Stimulated activated naive CD8-positive, alpha-beta T cell treated with anti-CD3 and anti-CD28 coated beads, Interleukin-15, Interleukin-2, amounts not matched to agents 100 ng/mL and 50 ng/mL, for 24 hours (primary cell): ENCODE measurements around the gene CRYGD.
"Not testable (repeated sequence)": the region's sequence is repeated elsewhere in the genome, so short reads cannot be mapped to it uniquely, and the experiment has no call there.

Experiments used
- H3K27ac Mint-ChIP-seq: one replicate; pipeline ENCODE4 v1.8.0; 2021; ENCODE audit warnings: mild to moderate bottlenecking, mixed read lengths
- H3K27me3 Mint-ChIP-seq: one replicate; pipeline ENCODE4 v1.8.0; 2021; ENCODE audit warnings: mixed read lengths
- H3K36me3 Mint-ChIP-seq: one replicate; pipeline ENCODE4 v1.8.0; 2021; ENCODE audit warnings: low read depth, mixed read lengths
- H3K4me1 Mint-ChIP-seq: one replicate; pipeline ENCODE4 v1.8.0; 2021; ENCODE audit warnings: low read depth, mixed read lengths
- H3K4me3 Mint-ChIP-seq: one replicate; pipeline ENCODE4 v1.8.0; 2021; ENCODE audit warnings: mild to moderate bottlenecking, mixed read lengths
- H3K9me3 Mint-ChIP-seq: one replicate; pipeline ENCODE4 v1.8.0; 2021; ENCODE audit warnings: mixed read lengths

Gene CRYGD

GRCh38 chr2:208103616-208104015 is 20.7 kb downstream of the CRYGD start:
- no peak overlapping the region for H3K4me3 Mint-ChIP-seq
- no peak overlapping the region for H3K27ac Mint-ChIP-seq
- H3K9me3 Mint-ChIP-seq = peaks cover 4% of the 10 kb centered on the region
- no peaks in the 10 kb centered on the region for H3K27me3 Mint-ChIP-seq
- H3K4me1 Mint-ChIP-seq = peaks cover 31% of the 10 kb centered on the region
- no peaks in the 10 kb centered on the region for H3K36me3 Mint-ChIP-seq

DNA sequence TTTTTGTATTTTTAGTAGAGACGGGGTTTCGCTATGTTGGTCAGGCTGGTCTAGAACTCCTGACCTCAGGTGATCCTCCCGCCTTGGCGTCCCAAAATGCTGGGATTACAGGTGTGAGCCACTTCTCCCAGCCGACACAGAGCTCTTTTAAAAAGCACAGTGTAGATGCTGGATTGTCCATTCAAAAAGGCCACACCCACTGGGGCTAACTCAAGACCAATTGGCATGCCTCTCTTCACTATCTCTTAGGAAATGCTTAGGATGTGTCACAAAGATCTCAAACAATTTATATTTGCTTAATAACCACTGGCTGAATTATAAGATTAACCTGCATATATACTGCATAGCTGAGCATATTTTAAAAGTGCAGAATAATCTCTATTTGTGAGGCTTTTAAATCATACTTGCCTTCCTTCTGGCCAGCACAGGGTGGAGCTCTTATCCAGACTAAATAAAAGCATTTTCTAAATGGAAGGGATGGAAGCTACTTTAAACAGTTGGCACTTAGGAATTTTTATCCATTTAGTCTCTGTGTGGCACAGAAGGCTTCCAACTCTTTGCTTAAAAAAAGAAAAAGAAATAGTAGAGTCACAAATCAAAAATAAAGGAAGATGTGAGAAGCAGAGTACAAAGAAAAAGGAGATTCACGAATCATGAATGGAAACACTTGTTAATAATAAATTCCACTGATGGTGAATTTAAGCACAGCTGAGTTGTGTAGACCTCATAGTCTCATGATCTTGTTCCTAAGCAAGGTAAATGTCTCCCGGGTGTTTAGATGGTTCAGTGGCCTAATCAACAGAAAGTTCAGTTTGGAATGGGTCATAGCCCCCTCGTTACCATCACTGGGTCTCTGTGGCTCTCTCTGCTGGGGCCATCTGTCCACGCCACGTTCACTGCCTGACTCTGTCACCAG is 22.4 kb downstream of the CRYGD start:
- Mint-ChIP-seq H3K27ac (no peak overlapping the region), H3K4me3 (no peak overlapping the region), H3K4me1 (peaks cover 31% of the 10 kb centered on the region), H3K9me3 (peaks cover 4% of the 10 kb centered on the region), H3K36me3 (no peaks in the 10 kb centered on the region), H3K27me3 (no peaks in the 10 kb centered on the region)

DNA sequence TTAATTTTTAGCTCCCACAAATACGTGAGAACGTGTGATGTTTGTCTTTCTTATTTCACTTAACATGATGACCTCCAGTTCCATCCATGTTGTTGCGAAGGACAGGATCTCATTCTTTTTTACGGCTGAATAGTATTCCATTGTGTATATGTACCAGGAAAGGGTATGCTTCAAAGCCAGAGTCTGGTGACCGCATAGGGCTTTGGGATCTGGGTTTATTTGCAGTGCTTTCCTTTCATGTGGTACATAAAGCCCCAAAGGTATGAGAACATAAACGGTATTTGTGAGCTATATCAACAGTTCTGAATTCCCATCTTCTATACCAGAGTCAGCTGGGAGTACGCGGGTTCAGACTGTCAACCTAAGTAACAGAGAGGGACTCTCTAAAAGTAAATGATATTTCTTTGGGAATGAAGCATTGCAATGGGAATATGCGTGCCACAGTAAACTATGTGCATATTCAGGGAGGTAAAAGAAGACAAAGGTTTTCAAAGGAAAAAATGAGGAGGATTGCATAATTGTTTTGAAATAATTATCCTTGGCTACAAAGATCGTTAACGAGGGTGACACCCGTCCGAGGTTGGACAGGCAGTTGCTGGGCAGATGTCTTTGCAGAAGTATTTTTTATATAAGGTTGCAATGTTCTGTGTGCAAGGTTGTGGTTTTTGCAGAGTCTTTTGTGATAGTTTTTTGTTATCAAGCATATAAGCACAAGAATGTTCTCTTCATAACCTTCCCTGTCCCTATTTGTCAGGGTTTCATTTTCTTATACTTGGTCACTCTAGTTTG is 24.4 kb downstream of the CRYGD start:
- peaks cover 4% of the 10 kb centered on the region for H3K9me3 Mint-ChIP-seq
- peak overlapping the region; percentile 18 for H3K4me3 Mint-ChIP-seq
- H3K36me3 Mint-ChIP-seq = no peaks in the 10 kb centered on the region
- H3K4me1 Mint-ChIP-seq = peaks cover 31% of the 10 kb centered on the region
- no peaks in the 10 kb centered on the region for H3K27me3 Mint-ChIP-seq
- H3K27ac Mint-ChIP-seq = no peak overlapping the region

GRCh38 chr2:208098701-208099100 is 25.6 kb downstream of the CRYGD start:
- peaks cover 31% of the 10 kb centered on the region for H3K4me1 Mint-ChIP-seq
- H3K4me3 Mint-ChIP-seq = not testable (repeated sequence)

DNA sequence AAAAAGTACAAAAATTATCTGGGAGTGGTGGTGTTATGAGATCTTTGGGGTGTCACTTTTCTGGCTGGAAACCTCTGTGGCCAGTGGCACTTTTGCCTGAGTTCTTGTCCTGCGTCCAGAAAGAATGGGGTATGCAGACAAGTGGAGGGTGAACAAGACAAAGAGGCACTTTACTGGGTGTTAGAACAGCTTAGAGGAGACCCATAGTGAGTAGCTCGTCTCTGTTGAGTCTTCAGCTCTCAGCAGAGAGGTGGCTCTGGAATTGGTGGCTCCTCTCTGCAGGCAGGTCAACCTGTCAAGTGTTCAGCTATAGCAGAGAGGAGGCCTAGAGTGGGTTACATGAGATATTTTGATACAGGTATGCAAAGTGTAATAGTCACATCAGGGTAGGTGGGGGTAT is 26.1 kb downstream of the CRYGD start:
- Mint-ChIP-seq H3K27me3 (no peaks in the 10 kb centered on the region), H3K4me3 (no peak overlapping the region), H3K36me3 (no peaks in the 10 kb centered on the region), H3K9me3 (peaks cover 4% of the 10 kb centered on the region), H3K4me1 (peaks cover 31% of the 10 kb centered on the region), H3K27ac (no peak overlapping the region)

More at GRCh38 chr2:208098701-208099100, 25.6 kb downstream of the CRYGD start:
- H3K27me3 Mint-ChIP-seq, H3K9me3 Mint-ChIP-seq, H3K27ac Mint-ChIP-seq, H3K36me3 Mint-ChIP-seq: not testable (repeated sequence)

DNA sequence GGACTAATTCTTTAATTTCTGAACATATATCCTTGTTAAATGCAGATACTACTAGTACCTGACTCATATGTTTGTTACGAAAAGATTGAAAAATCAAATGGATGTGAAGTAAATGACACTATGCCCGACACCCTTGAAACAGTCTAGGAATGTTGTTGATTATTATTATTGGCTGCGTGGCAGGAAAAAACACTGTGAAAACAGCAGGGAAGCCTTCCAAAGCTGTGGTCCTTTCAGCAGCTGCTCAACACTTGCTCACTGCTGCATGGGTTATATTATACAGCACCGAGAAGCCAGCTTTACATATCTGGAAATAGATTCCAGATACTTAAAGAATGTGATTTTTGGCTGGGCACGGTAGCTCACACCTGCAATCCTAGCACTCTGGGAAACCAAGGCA is 26.5 kb downstream of the CRYGD start:
- H3K4me3 Mint-ChIP-seq = no peak overlapping the region
- peaks cover 31% of the 10 kb centered on the region for H3K4me1 Mint-ChIP-seq
- H3K36me3 Mint-ChIP-seq = no peaks in the 10 kb centered on the region
- H3K27ac Mint-ChIP-seq = no peak overlapping the region
- peaks cover 4% of the 10 kb centered on the region for H3K9me3 Mint-ChIP-seq
- H3K27me3 Mint-ChIP-seq = no peaks in the 10 kb centered on the region

GRCh38 chr2:208097313-208097712 is 27.0 kb downstream of the CRYGD start:
- no peaks in the 10 kb centered on the region for H3K36me3 Mint-ChIP-seq
- H3K27ac Mint-ChIP-seq = no peak overlapping the region
- peaks cover 28% of the 10 kb centered on the region for H3K4me1 Mint-ChIP-seq
- no peaks in the 10 kb centered on the region for H3K27me3 Mint-ChIP-seq
- H3K4me3 Mint-ChIP-seq = no peak overlapping the region
- peaks cover 4% of the 10 kb centered on the region for H3K9me3 Mint-ChIP-seq

DNA sequence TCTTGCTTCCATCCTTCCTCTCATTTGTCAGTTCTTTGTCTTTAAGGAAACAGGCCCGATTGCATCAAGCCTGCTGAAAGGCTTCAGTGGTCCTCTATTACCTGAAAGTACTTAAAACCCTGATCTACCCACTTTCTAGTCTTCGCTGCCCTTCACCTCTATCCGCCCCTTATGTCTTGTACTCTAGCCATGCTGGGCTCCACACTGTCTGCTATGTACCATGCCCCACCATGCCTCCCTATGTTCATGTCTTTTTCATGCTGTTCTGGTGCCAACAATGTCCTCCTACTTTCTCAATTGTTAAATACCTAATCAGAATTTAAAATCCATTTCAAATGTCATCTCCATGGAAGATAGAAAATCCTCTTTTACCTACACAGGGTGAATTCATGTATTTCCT is 28.2 kb downstream of the CRYGD start:
- Mint-ChIP-seq H3K36me3 (no peaks in the 10 kb centered on the region), H3K27me3 (no peaks in the 10 kb centered on the region), H3K4me3 (no peak overlapping the region), H3K4me1 (peaks cover 16% of the 10 kb centered on the region), H3K27ac (no peak overlapping the region), H3K9me3 (peaks cover 4% of the 10 kb centered on the region)

DNA sequence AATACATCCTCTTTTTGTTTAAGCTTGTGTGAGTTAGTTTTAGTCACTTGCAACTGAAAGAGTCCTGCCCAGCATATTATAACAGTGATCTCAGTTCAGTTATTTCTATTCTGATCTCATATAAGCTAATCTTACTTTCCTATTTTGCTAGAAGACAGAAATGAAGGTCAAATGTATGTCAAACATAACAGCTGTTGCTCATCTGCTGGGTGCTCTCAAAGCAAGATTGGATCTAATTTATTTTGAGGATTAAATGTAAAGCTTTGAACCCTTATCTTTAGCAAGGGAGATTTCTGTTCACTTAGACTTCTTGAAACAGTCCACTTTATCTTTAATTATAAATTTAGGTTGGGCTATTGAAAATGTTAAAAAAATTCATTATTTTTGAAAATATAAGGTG is 31.2 kb downstream of the CRYGD start:
- no peaks in the 10 kb centered on the region for H3K9me3 Mint-ChIP-seq
- no peak overlapping the region for H3K27ac Mint-ChIP-seq
- no peaks in the 10 kb centered on the region for H3K27me3 Mint-ChIP-seq

DNA sequence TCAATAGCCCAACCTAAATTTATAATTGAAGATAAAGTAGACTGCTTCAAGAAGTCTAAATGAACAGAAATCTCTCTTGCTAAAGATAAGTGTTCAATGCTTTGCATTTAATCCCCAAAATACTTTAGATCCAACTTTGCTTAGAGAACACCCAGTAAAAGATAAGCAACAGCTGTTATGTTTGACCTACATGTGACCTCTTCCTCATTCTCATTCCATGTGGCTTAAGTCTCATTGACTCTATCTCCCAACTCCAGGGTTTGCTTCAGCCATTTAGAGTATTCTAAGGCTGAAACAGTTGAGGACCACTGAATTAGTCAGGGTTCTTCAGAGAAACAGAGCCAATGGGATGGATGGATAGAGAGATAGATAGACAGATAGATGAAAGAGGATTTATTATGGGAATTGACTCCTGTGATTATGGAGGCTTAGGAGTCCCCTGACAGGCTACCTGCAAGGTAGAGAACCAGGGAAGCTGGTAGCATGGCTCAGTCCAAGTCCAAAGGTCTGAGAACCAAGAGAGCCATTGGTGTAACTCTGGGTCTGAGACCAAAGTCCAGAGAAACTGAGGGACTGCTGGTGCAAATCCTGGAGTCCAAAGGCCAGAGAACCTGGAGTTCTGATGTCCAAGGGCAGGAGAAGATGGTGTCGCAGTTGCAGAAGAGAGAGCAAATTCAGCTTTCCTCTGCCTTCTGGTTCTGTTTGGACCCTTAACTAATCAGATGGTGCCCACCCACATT is 32.1 kb downstream of the CRYGD start:
- H3K4me3 Mint-ChIP-seq = no peak overlapping the region
- no peaks in the 10 kb centered on the region for H3K36me3 Mint-ChIP-seq
- H3K4me1 Mint-ChIP-seq = no peaks in the 10 kb centered on the region
- H3K27ac Mint-ChIP-seq = no peak overlapping the region
- H3K27me3 Mint-ChIP-seq = no peaks in the 10 kb centered on the region
- H3K9me3 Mint-ChIP-seq = no peaks in the 10 kb centered on the region

More for the DNA sequence above, 31.2 kb downstream of the CRYGD start:
- Mint-ChIP-seq H3K4me1 (no peaks in the 10 kb centered on the region), H3K4me3 (no peak overlapping the region), H3K36me3 (no peaks in the 10 kb centered on the region)

- no peaks in the 10 kb centered on the region for H3K36me3 Mint-ChIP-seq
Observed at GRCh38 chr2:208090420-208090819, 33.9 kb downstream of the CRYGD start.

GRCh38 chr2:208086029-208086428 is 38.3 kb downstream of the CRYGD start:
- no peaks in the 10 kb centered on the region for H3K36me3 Mint-ChIP-seq
- no peak overlapping the region for H3K27ac Mint-ChIP-seq
- H3K4me1 Mint-ChIP-seq = no peaks in the 10 kb centered on the region
- H3K4me3 Mint-ChIP-seq = no peak overlapping the region
- no peaks in the 10 kb centered on the region for H3K9me3 Mint-ChIP-seq
- H3K27me3 Mint-ChIP-seq = peaks cover 4% of the 10 kb centered on the region

More at GRCh38 chr2:208090420-208090819, 33.9 kb downstream of the CRYGD start:
- Mint-ChIP-seq H3K27me3 (no peaks in the 10 kb centered on the region), H3K4me3 (no peak overlapping the region), H3K9me3 (no peaks in the 10 kb centered on the region), H3K4me1 (no peaks in the 10 kb centered on the region), H3K27ac (no peak overlapping the region)

DNA sequence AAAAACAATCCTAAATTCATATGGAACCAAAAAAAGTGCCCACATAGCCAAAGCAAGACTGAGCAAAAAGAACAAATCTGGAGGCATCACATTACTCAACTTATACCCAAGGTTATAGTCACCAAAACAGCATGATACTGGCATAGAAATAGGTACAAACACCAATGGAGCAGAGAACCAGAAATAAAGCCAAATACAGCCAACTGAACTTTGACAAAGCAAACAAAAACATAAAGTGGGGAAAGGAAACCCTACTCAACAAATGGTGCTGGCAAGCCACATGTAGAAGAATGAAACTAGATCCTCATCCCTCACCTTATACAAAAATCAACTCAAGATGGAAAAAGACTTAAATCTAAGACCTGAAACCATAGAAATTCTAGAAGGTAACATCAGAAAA is 40.5 kb downstream of the CRYGD start:
- H3K27me3 Mint-ChIP-seq = peaks cover 12% of the 10 kb centered on the region
- no peak overlapping the region for H3K4me3 Mint-ChIP-seq

GRCh38 chr2:208077276-208077675 is 47.0 kb downstream of the CRYGD start:
- Mint-ChIP-seq H3K36me3 (no peaks in the 10 kb centered on the region), H3K27me3 (peaks cover 13% of the 10 kb centered on the region), H3K9me3 (peaks cover 6% of the 10 kb centered on the region), H3K4me3 (no peak overlapping the region), H3K27ac (no peak overlapping the region), H3K4me1 (no peaks in the 10 kb centered on the region)

More for the DNA sequence above, 40.5 kb downstream of the CRYGD start:
- no peaks in the 10 kb centered on the region for H3K4me1 Mint-ChIP-seq
- H3K36me3 Mint-ChIP-seq = no peaks in the 10 kb centered on the region
- H3K9me3 Mint-ChIP-seq = peaks cover 6% of the 10 kb centered on the region
- no peak overlapping the region for H3K27ac Mint-ChIP-seq
